ENCODE results near the gene PLPP3. TPM values are rescaled to one million over a fixed set of nuclear protein-coding genes. Genes with fewer than 3 reads are reported as not detected.

Gene PLPP3
- total RNA-seq, 4 donors from 2014 or later: 16.5 to 116 (median 33.5) TPM

DNA sequence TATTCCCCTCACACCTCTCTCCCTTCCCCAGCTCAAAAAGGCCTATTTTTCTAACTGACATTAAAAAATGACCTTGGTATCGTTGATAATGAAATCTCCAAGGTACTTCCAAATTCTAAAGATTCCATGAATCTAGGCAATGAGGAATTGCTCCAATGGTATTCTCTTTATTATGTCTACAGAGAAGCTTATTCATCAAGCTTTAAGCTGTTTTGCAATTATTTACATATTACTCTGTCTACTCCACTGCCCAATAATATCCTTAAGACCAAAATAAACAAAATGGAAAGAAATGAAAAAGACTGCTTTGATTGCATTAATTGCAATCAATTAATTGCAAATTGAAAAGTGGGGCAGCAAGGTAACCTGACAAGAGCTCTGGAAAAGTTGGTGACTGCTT lies 7.9 kb downstream of the PLPP3 start:
- WGBS, 2 donors: 41 to 50% methylated on average over 1 of the region's 1 CpG
- Histone ChIP-seq H3K4me1 (peaks cover 33 to 90% (median 42%) of the 10 kb centered on the region in 3 donors), H3K4me3 (no peak overlapping the region), H3K36me3 (no peaks in the 10 kb centered on the region), H3K27me3 (no peaks in the 10 kb centered on the region), H3K27ac (peak overlapping the region in 2 of 4 donors; percentile 27 to 71), H3K9me3 (no peaks in the 10 kb centered on the region)
- TF ChIP-seq, protein P1, sequence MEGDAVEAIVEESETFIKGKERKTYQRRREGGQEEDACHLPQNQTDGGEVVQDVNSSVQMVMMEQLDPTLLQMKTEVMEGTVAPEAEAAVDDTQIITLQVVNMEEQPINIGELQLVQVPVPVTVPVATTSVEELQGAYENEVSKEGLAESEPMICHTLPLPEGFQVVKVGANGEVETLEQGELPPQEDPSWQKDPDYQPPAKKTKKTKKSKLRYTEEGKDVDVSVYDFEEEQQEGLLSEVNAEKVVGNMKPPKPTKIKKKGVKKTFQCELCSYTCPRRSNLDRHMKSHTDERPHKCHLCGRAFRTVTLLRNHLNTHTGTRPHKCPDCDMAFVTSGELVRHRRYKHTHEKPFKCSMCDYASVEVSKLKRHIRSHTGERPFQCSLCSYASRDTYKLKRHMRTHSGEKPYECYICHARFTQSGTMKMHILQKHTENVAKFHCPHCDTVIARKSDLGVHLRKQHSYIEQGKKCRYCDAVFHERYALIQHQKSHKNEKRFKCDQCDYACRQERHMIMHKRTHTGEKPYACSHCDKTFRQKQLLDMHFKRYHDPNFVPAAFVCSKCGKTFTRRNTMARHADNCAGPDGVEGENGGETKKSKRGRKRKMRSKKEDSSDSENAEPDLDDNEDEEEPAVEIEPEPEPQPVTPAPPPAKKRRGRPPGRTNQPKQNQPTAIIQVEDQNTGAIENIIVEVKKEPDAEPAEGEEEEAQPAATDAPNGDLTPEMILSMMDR (IDR thresholded peaks at IDR 0.05): no peak
- TF ChIP-seq POLR2A (IDR thresholded peaks at IDR 0.05): no peak
- intact Hi-C loops (cut with DNase I): no loop called here
- no peak for DNase-seq

- intact Hi-C loops (cut with DNase I): no loop called here
Measured at GRCh38 chr1:56570924-56571372, 8.4 kb downstream of the PLPP3 start.

GRCh38 chr1:56569661-56570060 lies 9.7 kb downstream of the PLPP3 start:
- no peak for DNase-seq

More at GRCh38 chr1:56570924-56571372, 8.4 kb downstream of the PLPP3 start:
- H3K27me3 ChIP-seq: no peaks in the 10 kb centered on the region
- H3K4me1 ChIP-seq: peaks cover 30 to 90% (median 41%) of the 10 kb centered on the region in 3 donors
- no peaks in the 10 kb centered on the region for H3K36me3 ChIP-seq
- DNase-seq: no peak
- TF ChIP-seq, protein P1 (IDR thresholded peaks at IDR 0.05): no peak
- TF ChIP-seq POLR2A (IDR thresholded peaks at IDR 0.05): no peak
- 35 to 36% methylated on average over 4 to 5 of the region's 5 CpGs for WGBS, 2 donors
- H3K4me3 ChIP-seq: peak overlapping the region in 1 of 4 donors; percentile 13
- peak overlapping the region in 2 of 4 donors; percentile 27 to 71 for H3K27ac ChIP-seq
- H3K9me3 ChIP-seq: no peaks in the 10 kb centered on the region

GRCh38 chr1:56566994-56567393 lies 12.4 kb downstream of the PLPP3 start:
- intact Hi-C loops (cut with DNase I): no loop called here
- peaks cover 19 to 89% (median 46%) of the 10 kb centered on the region in 3 donors for H3K4me1 ChIP-seq
- H3K27me3 ChIP-seq: no peaks in the 10 kb centered on the region
- no peak overlapping the region for H3K27ac ChIP-seq
- 72 to 79% methylated on average over 5 of the region's 5 CpGs for WGBS, 2 donors
- no peaks in the 10 kb centered on the region for H3K9me3 ChIP-seq
- no peak for DNase-seq
- TF ChIP-seq, protein P1 (IDR thresholded peaks at IDR 0.05): no peak
- no peak for TF ChIP-seq POLR2A (IDR thresholded peaks at IDR 0.05)
- no peaks in the 10 kb centered on the region for H3K36me3 ChIP-seq
- H3K4me3 ChIP-seq: no peak overlapping the region

More at GRCh38 chr1:56569661-56570060, 9.7 kb downstream of the PLPP3 start:
- H3K4me1 ChIP-seq: peaks cover 31 to 90% (median 40%) of the 10 kb centered on the region in 3 donors
- H3K9me3 ChIP-seq: no peaks in the 10 kb centered on the region
- no peak overlapping the region for H3K4me3 ChIP-seq
- intact Hi-C loops (cut with DNase I): no loop called here
- H3K36me3 ChIP-seq: no peaks in the 10 kb centered on the region
- H3K27me3 ChIP-seq: no peaks in the 10 kb centered on the region
- WGBS, 2 donors: 41 to 63% methylated on average over 1 of the region's 1 CpG
- TF ChIP-seq, protein P1 (IDR thresholded peaks at IDR 0.05): no peak
- TF ChIP-seq POLR2A (IDR thresholded peaks at IDR 0.05): no peak
- peak overlapping the region in 1 of 4 donors; percentile 10 for H3K27ac ChIP-seq

GRCh38 chr1:56566061-56566744 lies 13.2 kb downstream of the PLPP3 start:
- H3K27ac ChIP-seq: no peak overlapping the region
- WGBS, 2 donors: 72 to 77% methylated on average over 9 of the region's 9 CpGs
- intact Hi-C loops (cut with DNase I): no loop called here
- H3K36me3 ChIP-seq: no peaks in the 10 kb centered on the region
- DNase-seq: no peak
- no peak for TF ChIP-seq POLR2A (IDR thresholded peaks at IDR 0.05)
- TF ChIP-seq, protein P1 (IDR thresholded peaks at IDR 0.05): no peak
- H3K4me1 ChIP-seq: peaks cover 15 to 89% (median 45%) of the 10 kb centered on the region in 3 donors
- no peaks in the 10 kb centered on the region for H3K9me3 ChIP-seq
- no peaks in the 10 kb centered on the region for H3K27me3 ChIP-seq
- H3K4me3 ChIP-seq: no peak overlapping the region

Measured in esophagus squamous epithelium (tissue), 5 donors.